Measurements from ENCODE around the gene SLC16A1.

The SLC16A1 gene

GRCh38 chr1:112876315-112876714 is 79.7 kb downstream of the SLC16A1 start:
- DNase-seq = no peak

- DNase-seq = no peak
Measured at GRCh38 chr1:112872551-112872962, 83.4 kb downstream of the SLC16A1 start.

- DNase-seq = no peak
Measured at GRCh38 chr1:112870887-112871646, 84.9 kb downstream of the SLC16A1 start.

GRCh38 chr1:112869895-112870294 is 86.1 kb downstream of the SLC16A1 start:
- no peak for DNase-seq

GRCh38 chr1:112868191-112868590 is 87.8 kb downstream of the SLC16A1 start:
- DNase-seq = no peak

- no peak for DNase-seq
Measured at GRCh38 chr1:112866981-112867380, 89.0 kb downstream of the SLC16A1 start.

- DNase-seq = no peak
Measured at GRCh38 chr1:112866151-112866550, 89.8 kb downstream of the SLC16A1 start.

GRCh38 chr1:112862753-112863426 is 93.1 kb downstream of the SLC16A1 start:
- no peak for DNase-seq

Measured in stimulated activated CD4-positive, alpha-beta T cell treated with anti-CD3 and anti-CD28 coated beads, Interleukin-4, amount 100 ng/mL, for 1 hour (primary cell).